A549 (cell line): ENCODE results near the gene PRKN. TPM values are rescaled to one million over a fixed set of nuclear protein-coding genes. Genes with fewer than 3 reads are reported as not detected.

Experiments
- ATAC-seq, 2 experiments: fragments of 200-7000 bp in 1 of 2; fragments of >200 bp in 1 of 2; cut with Nextera tagmentation in 1 of 2; cut with Tn5 transposase in 1 of 2; 3 replicates each; pipeline versions ENCODE4 v1.8.0 to v1.9.1; 2018 to 2020; ENCODE audit warnings: mild to moderate bottlenecking in 1 of 2, moderate library complexity in 1 of 2
- CTCF ChIA-PET: fragments of 300-600 bp; sonication (Branson Sonifier 250); formaldehyde crosslinking; extraction: SDS; loops from one replicate; lab custom pipeline; 2021; ENCODE audit warnings: antibody characterized with exemption, inconsistent platforms; lab: Yijun Ruan, JAX
- POLR2A ChIA-PET: fragments of 350-600 bp; formaldehyde crosslinking; extraction: SDS; loops from one replicate; lab custom pipeline; 2021; ENCODE audit warnings: antibody characterized with exemption, inconsistent platforms; lab: Yijun Ruan, JAX
- DNase-seq, 2 experiments: peaks; one replicate each; pipeline versions ENCODE4 v3.0.0 to v3.0.0-alpha.2; 2011 to 2016; ENCODE audit warnings: low read depth in 1 of 2, low spot score in 1 of 2
- FAIRE-seq: peaks from 2 replicates; lab custom pipeline; 2011; peaks lifted over from hg19 to GRCh38; lab: Jason Lieb, UNC
- H3K27ac ChIP-seq, 2 experiments: fragments of >200 bp; sonication (Bioruptor Twin); formaldehyde crosslinking; 3 replicates each; pipeline ENCODE4 v1.5.1; 2016 to 2017
- H3K4me1 ChIP-seq: fragments of >200 bp; sonication (Bioruptor Twin); formaldehyde crosslinking; 3 replicates; pipeline ENCODE4 v1.6.1; 2016
- H3K4me2 ChIP-seq: fragments of >200 bp; sonication (Bioruptor Twin); formaldehyde crosslinking; 3 replicates; pipeline ENCODE4 v1.6.1; 2016
- H3K4me3 ChIP-seq: fragments of >200 bp; sonication (Bioruptor Twin); formaldehyde crosslinking; 3 replicates; pipeline ENCODE4 v1.5.1; 2016
- H3K9me3 ChIP-seq: fragments of >200 bp; sonication (Bioruptor Twin); formaldehyde crosslinking; 3 replicates; pipeline ENCODE4 v1.6.1; 2016
- BCL3 ChIP-seq: fragments of >200 bp; sonication (Bioruptor Twin); formaldehyde crosslinking; IDR thresholded peaks from 3 replicates; pipeline ENCODE4 v1.6.1; 2016
- CBX2 ChIP-seq: fragments of 200-600 bp; sonication (generic); IDR thresholded peaks from 2 replicates; pipeline ENCODE4 v1.6.1; 2016; ENCODE audit warnings: low read depth, mild to moderate bottlenecking, borderline replicate concordance
- CBX8 ChIP-seq: fragments of 200-600 bp; sonication (generic); IDR thresholded peaks from 2 replicates; pipeline ENCODE4 v1.6.1; 2016
- CEBPB ChIP-seq, 2 experiments: fragments of >200 bp in 1 of 2; sonication (Bioruptor Twin) in 1 of 2; formaldehyde crosslinking in 1 of 2; IDR thresholded peaks; 2 replicates each; pipeline ENCODE4 v1.6.1; 2012 to 2016
- CHD2 ChIP-seq: fragments of 150-350 bp; IDR thresholded peaks from 2 replicates; pipeline ENCODE4 v1.6.1; 2014; ENCODE audit warnings: low read length; ENCODE audit not compliant: partially characterized antibody
- CTCF ChIP-seq: fragments of >200 bp; sonication (Bioruptor Twin); formaldehyde crosslinking; IDR thresholded peaks from 3 replicates; pipeline ENCODE4 v1.5.1; 2016
- ESRRA ChIP-seq: fragments of 150-350 bp; IDR thresholded peaks from 2 replicates; pipeline ENCODE4 v1.6.1; 2014; ENCODE audit warnings: mild to moderate bottlenecking, low read length, borderline replicate concordance
- FOSL2 ChIP-seq, 2 experiments: fragments of 450-650 bp in 1 of 2; fragments of >200 bp in 1 of 2; sonication (Bioruptor Twin) in 1 of 2; formaldehyde crosslinking; IDR thresholded peaks; 2 replicates each; pipeline versions ENCODE4 v1.5.0 to v1.6.1; 2016 to 2020; ENCODE audit warnings: mild to moderate bottlenecking in 1 of 2, moderate library complexity in 1 of 2
- HEYL ChIP-seq: fragments of 250-450 bp; sonication (Bioruptor Pico); IDR thresholded peaks from 2 replicates; pipeline ENCODE4 v1.8.0; 2021; ENCODE audit warnings: mild to moderate bottlenecking, moderate library complexity
- JUNB ChIP-seq: fragments of >200 bp; sonication (Bioruptor Twin); formaldehyde crosslinking; IDR thresholded peaks from 2 replicates; pipeline ENCODE4 v1.6.1; 2016
- KDM1A ChIP-seq: fragments of 200-600 bp; sonication (generic); IDR thresholded peaks from 2 replicates; pipeline ENCODE4 v1.6.1; 2016; ENCODE audit warnings: low read depth, mild to moderate bottlenecking
- KDM5A ChIP-seq: fragments of 200-600 bp; sonication (generic); IDR thresholded peaks from 2 replicates; pipeline ENCODE4 v1.6.1; 2016; ENCODE audit warnings: antibody characterized with exemption, mild to moderate bottlenecking
- MAFK ChIP-seq: fragments of 450-650 bp; IDR thresholded peaks from 2 replicates; pipeline ENCODE4 v1.6.1; 2014; ENCODE audit not compliant: partially characterized antibody
- NFE2L2 ChIP-seq: fragments of 150-350 bp; conservative IDR thresholded peaks from 2 replicates; pipeline ENCODE4 v1.6.1; 2014; ENCODE audit warnings: low read length
- NPAS2 ChIP-seq: fragments of 250-450 bp; sonication (Bioruptor Pico); IDR thresholded peaks from 2 replicates; pipeline ENCODE4 v1.8.0; 2022; ENCODE audit warnings: mild to moderate bottlenecking, moderate library complexity, borderline replicate concordance
- PBX3 ChIP-seq: IDR thresholded peaks from 2 replicates; pipeline ENCODE4 v1.6.1; 2012
- PHF8 ChIP-seq: fragments of 200-600 bp; sonication (generic); IDR thresholded peaks from 2 replicates; pipeline ENCODE4 v1.6.1; 2016; ENCODE audit warnings: low read depth, mild to moderate bottlenecking, antibody characterized with exemption, moderate library complexity, borderline replicate concordance
- POLR2AphosphoS2 ChIP-seq: conservative IDR thresholded peaks from 2 replicates; pipeline ENCODE4 v1.6.1; 2012; ENCODE audit warnings: low read length, improper control_type of control experiment, inconsistent platforms
- RCOR1 ChIP-seq: fragments of 150-350 bp; IDR thresholded peaks from 2 replicates; pipeline ENCODE4 v1.6.1; 2014; ENCODE audit warnings: antibody characterized with exemption, low read length, low read depth
- SMC3 ChIP-seq: fragments of >200 bp; sonication (Bioruptor Twin); formaldehyde crosslinking; IDR thresholded peaks from 3 replicates; pipeline ENCODE4 v1.6.1; 2018; ENCODE audit warnings: inconsistent platforms
- TFCP2L1 ChIP-seq: fragments of 250-450 bp; sonication (Bioruptor Pico); IDR thresholded peaks from 2 replicates; pipeline ENCODE4 v1.5.0; 2021; ENCODE audit warnings: mild to moderate bottlenecking
- ZNF302 ChIP-seq: fragments of 250-450 bp; sonication (Bioruptor Pico); IDR thresholded peaks from 2 replicates; pipeline ENCODE4 v1.9.0; 2021; ENCODE audit warnings: inconsistent platforms, mild to moderate bottlenecking, moderate library complexity
- ZSCAN20 ChIP-seq: fragments of 250-450 bp; sonication (Bioruptor Pico); IDR thresholded peaks from 2 replicates; pipeline ENCODE4 v1.8.0; 2022; ENCODE audit warnings: mild to moderate bottlenecking, moderate library complexity
- WGBS: methylation state at CpG from one replicate; pipeline ENCODE4 v1.1.6; 2017; ENCODE audit errors: missing lambda C conversion rate; 5-methylcytosine and 5-hydroxymethylcytosine counted together
- polyA plus RNA-seq, 4 experiments: library from polyadenylated mRNA; depleted of rRNA in 3 of 4; stranded (reverse); fragments of >200 nt; fragmentation: RNase III in 1 of 4; extraction: RNeasy Plus Mini Kit Qiagen cat#74134 plus additional on column Dnase treatment in 1 of 4; gene quantifications; 2 replicates in 3 of 4; 3 replicates in 1 of 4; pipeline ENCODE4 v1.2.3, GENCODE V29; 2011 to 2017
- TF ChIP-seq, protein P1 (sequence below): IDR thresholded peaks from 2 replicates; pipeline ENCODE4 v1.6.1; 2012
- TF ChIP-seq, protein P2 (sequence below): fragments of 450-650 bp; IDR thresholded peaks from 2 replicates; pipeline ENCODE4 v1.6.1; 2014; ENCODE audit warnings: antibody characterized with exemption
- TF ChIP-seq, protein P3 (sequence below): fragments of >200 bp; sonication (Bioruptor Twin); formaldehyde crosslinking; IDR thresholded peaks from 2 replicates; pipeline ENCODE4 v1.6.1; 2016

Gene PRKN
- polyA plus RNA-seq, 2 of the 4 experiments (the other 2 are of a cell fraction) = 0.36 to 0.39 TPM

DNA sequence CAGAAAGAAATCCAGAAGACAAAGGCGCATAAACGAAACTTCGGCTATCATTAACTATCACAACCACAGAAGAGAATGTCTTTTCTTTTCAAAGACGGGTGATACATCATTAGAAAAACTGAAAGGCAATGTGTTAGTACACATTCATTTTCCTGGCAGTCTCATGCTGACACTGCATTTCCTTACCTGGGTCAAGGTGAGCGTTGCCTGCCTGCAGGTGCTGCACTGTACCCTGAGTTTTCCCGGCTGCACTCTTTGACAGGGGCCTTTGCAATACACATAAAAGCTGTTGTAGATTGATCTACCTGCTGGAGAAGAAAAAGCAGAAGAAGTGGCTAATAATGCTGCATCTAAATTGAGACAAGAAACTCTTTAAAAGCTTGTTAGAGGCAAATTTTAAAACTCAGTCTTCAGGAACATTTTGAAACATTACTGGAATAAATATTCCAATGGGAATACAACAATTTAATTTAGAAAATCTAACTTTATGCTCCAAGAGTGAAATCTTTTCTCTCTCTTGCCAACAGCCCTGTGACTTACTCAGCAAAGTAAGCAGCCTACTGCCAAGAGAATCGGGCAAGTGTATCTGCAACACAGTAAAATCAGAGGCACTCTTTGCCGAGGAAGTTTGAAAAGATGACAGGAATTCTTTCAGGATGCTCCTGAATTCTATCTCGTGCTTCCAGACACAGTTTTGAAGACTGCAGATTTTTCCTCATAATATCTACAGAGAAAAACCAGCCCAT, 526.4 kb downstream of the PRKN start:
- CTCF ChIA-PET = no interaction called here
- Histone ChIP-seq H3K9me3 (no peaks in the 10 kb centered on the region), H3K4me2 (no peak overlapping the region), H3K4me3 (no peak overlapping the region), H3K4me1 (no peaks in the 10 kb centered on the region), H3K27ac (no peak overlapping the region)
- DNase-seq = no peak
- POLR2A ChIA-PET = no interaction called here
- TF ChIP-seq TFCP2L1 (CRISPR knock-in tag) (no peak), MAFK (peak; percentile 41)
- 80% methylated on average over 9 of the region's 9 CpGs for WGBS
- no peak for FAIRE-seq
- ATAC-seq = no peak

- DNase-seq = no peak
- Histone ChIP-seq H3K9me3 (no peaks in the 10 kb centered on the region), H3K4me1 (no peaks in the 10 kb centered on the region), H3K4me3 (no peak overlapping the region), H3K4me2 (no peak overlapping the region), H3K27ac (no peak overlapping the region)
- ATAC-seq = no peak
- WGBS = 86% methylated on average over 5 of the region's 9 CpGs
- ChIA-PET POLR2A (no interaction called here), CTCF (interaction anchor here (1.7 kb wide), 1 partner anchor 25 kb away, joined by 3 read pairs; no protein-coding TSS in a partner anchor)
- no peak for FAIRE-seq
- TF ChIP-seq HEYL (CRISPR knock-in tag) (no peak), CTCF (no peak), ESRRA (no peak), CEBPB (IDR thresholded peaks at IDR 0.05) (no peak), PBX3 (no peak), KDM5A (no peak), CBX2 (no peak), ZNF302 (no peak), NFE2L2 (no peak), FOSL2 (IDR thresholded peaks at IDR 0.05) (no peak), FOSL2 (CRISPR knock-in tag; IDR thresholded peaks at IDR 0.05) (no peak), CBX8 (no peak), PHF8 (no peak), POLR2AphosphoS2 (no peak), SMC3 (no peak), RCOR1 (no peak)
- TF ChIP-seq, protein P1, sequence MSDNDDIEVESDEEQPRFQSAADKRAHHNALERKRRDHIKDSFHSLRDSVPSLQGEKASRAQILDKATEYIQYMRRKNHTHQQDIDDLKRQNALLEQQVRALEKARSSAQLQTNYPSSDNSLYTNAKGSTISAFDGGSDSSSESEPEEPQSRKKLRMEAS = no peak
- TF ChIP-seq, protein P2, sequence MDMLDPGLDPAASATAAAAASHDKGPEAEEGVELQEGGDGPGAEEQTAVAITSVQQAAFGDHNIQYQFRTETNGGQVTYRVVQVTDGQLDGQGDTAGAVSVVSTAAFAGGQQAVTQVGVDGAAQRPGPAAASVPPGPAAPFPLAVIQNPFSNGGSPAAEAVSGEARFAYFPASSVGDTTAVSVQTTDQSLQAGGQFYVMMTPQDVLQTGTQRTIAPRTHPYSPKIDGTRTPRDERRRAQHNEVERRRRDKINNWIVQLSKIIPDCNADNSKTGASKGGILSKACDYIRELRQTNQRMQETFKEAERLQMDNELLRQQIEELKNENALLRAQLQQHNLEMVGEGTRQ = no peak
Measured at GRCh38 chr6:162200041-162200440, 527.5 kb downstream of the PRKN start.

DNA sequence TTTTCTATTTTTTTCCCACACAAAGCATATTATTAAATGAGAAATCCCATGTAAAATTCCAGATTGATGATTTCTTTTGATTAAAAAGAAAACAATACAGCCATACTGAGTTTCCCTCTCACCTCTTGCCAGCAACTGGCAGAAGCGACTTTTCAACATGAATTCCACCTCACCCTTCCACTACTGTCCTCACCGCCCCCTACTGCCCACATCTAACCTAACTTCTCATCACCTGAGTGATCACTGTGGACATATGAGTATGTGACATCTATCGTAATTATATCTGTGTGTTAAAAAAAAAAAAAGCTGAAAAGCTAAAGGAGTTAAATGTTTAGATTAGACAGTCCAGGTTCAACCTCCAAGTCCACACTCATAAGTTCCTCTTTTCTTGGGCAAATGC, 528.6 kb downstream of the PRKN start:
- Histone ChIP-seq H3K4me1 (no peaks in the 10 kb centered on the region), H3K27ac (no peak overlapping the region), H3K4me2 (no peak overlapping the region), H3K4me3 (no peak overlapping the region), H3K9me3 (no peaks in the 10 kb centered on the region)
- FAIRE-seq (no peak), ATAC-seq (no peak), DNase-seq (no peak)
- CTCF ChIA-PET = interaction anchor here (0.6 to 1.7 kb wide), 3 partner anchors 15 to 690 kb away, joined by 3 read pairs; no protein-coding TSS in a partner anchor
- POLR2A ChIA-PET = no interaction called here
- WGBS = 58% methylated on average over 3 of the region's 3 CpGs
- TF ChIP-seq CHD2 = no peak
- TF ChIP-seq, protein P3, sequence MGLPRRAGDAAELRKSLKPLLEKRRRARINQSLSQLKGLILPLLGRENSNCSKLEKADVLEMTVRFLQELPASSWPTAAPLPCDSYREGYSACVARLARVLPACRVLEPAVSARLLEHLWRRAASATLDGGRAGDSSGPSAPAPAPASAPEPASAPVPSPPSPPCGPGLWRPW = no peak
- no peak for TF ChIP-seq POLR2AphosphoS2
- no peak for TF ChIP-seq CBX2
- no peak for TF ChIP-seq ZSCAN20 (CRISPR knock-in tag)
- no peak for TF ChIP-seq BCL3
- TF ChIP-seq PBX3 = no peak
- no peak for TF ChIP-seq JUNB
- no peak for TF ChIP-seq NPAS2 (CRISPR knock-in tag)
- no peak for TF ChIP-seq KDM1A
